ENCODE results near the gene ZCCHC4.

GRCh38 chr4:25330335-25330734 lies 17.8 kb downstream of the ZCCHC4 start:
- TF ChIP-seq POLR2AphosphoS5 (IDR thresholded peaks at IDR 0.05; ENCODE audit: low read depth, low read length) (no peak), SIN3A (IDR thresholded peaks at IDR 0.05; ENCODE audit: borderline replicate concordance, insufficient read depth, low read length) (no peak), TAF1 (IDR thresholded peaks at IDR 0.05; ENCODE audit: borderline replicate concordance, insufficient read depth, low read length) (no peak), REST (IDR thresholded peaks at IDR 0.05; ENCODE audit: insufficient read depth in 1 of 2, low read depth in 2 of 2, low read length in 2 of 2) (no peak)
